RWPE2 (cell line): ENCODE results near the gene PRDM4.

Experiments used
- ATAC-seq: fragments of 200-7000 bp; cut with Tn5 transposase; 3 replicates; pipeline ENCODE4 v1.9.1; 2021; ENCODE audit warnings: low read depth
- DNase-seq: peaks from one replicate; pipeline ENCODE4 v3.0.0-alpha.2; 2020; ENCODE audit warnings: low spot score
- H3K27ac ChIP-seq: fragments of 450-650 bp; 2 replicates; pipeline ENCODE4 v1.5.1; 2017; ENCODE audit warnings: mild to moderate bottlenecking; ENCODE audit not compliant: poor library complexity, severe bottlenecking
- H3K27me3 ChIP-seq: fragments of 250-450 bp; sonication (Bioruptor Pico); 2 replicates; pipeline ENCODE4 v1.5.1; 2021; ENCODE audit warnings: mild to moderate bottlenecking, moderate library complexity; ENCODE audit not compliant: insufficient read depth, poor library complexity, severe bottlenecking
- H3K36me3 ChIP-seq: fragments of 250-450 bp; sonication (Bioruptor Pico); 2 replicates; pipeline ENCODE4 v1.5.1; 2020; ENCODE audit warnings: low read depth, mild to moderate bottlenecking, moderate library complexity
- H3K4me1 ChIP-seq: fragments of 250-450 bp; sonication (Bioruptor Pico); 2 replicates; pipeline ENCODE4 v1.5.1; 2021; ENCODE audit warnings: mild to moderate bottlenecking, moderate library complexity; ENCODE audit not compliant: insufficient read depth, poor library complexity, severe bottlenecking
- H3K4me3 ChIP-seq: fragments of 250-450 bp; sonication (Bioruptor Pico); 2 replicates; pipeline ENCODE4 v1.5.1; 2021; ENCODE audit warnings: mild to moderate bottlenecking, moderate library complexity; ENCODE audit not compliant: severe bottlenecking
- H3K9me3 ChIP-seq: fragments of 250-450 bp; sonication (Bioruptor Pico); 2 replicates; pipeline ENCODE4 v1.5.1; 2021; ENCODE audit warnings: mild to moderate bottlenecking, moderate library complexity; ENCODE audit not compliant: severe bottlenecking
- CTCF ChIP-seq: fragments of 450-650 bp; IDR thresholded peaks from one replicate; pipeline ENCODE4 v1.5.1; 2017; ENCODE audit warnings: mild to moderate bottlenecking, moderate library complexity; ENCODE audit not compliant: poor library complexity, severe bottlenecking

Gene PRDM4

GRCh38 chr12:107774349-107775029, 13.6 kb upstream of the PRDM4 start, which contains the start of gene ASCL4:
Gene ASCL4 (plus strand): TSS chr12:107774704. CDS start chr12:107775219, 515 bp downstream.
- Histone ChIP-seq H3K36me3 (no peaks in the 10 kb centered on the region), H3K4me1 (no peaks in the 10 kb centered on the region), H3K9me3 (no peaks in the 10 kb centered on the region), H3K27ac (no peak within 1 kb of the TSS), H3K4me3 (no peak within 1 kb of the TSS), H3K27me3 (peaks cover 60% of the 10 kb centered on the region)
- TF ChIP-seq CTCF: no peak
- no peak for ATAC-seq
- no peak for DNase-seq

DNA sequence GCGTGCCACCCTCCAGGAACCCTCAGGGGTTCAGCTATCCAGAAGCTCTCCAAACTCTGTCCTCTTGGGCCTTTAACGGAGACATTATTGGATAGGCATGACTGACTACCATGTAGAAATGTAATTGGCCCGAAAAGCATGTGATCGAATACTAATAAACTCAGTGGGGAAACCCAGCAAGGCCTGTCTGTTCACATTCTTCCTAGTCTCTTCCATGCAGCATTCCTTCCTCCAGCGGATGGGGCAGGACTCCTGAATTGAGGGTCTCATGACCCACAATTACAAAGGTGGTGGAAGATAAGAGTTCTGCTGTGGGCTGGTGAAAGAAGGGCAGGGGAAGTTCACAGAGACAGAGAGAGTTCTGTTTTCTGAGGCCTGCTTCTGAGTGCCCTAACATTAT, 6.5 kb upstream of the PRDM4 start:
- H3K4me1 ChIP-seq: no peaks in the 10 kb centered on the region
- H3K27me3 ChIP-seq: peaks cover 6% of the 10 kb centered on the region
- H3K4me3 ChIP-seq: no peak overlapping the region
- no peak overlapping the region for H3K27ac ChIP-seq
- TF ChIP-seq CTCF: no peak
- ATAC-seq (no peak), DNase-seq (no peak)
- H3K36me3 ChIP-seq: no peaks in the 10 kb centered on the region
- H3K9me3 ChIP-seq: no peaks in the 10 kb centered on the region

DNA sequence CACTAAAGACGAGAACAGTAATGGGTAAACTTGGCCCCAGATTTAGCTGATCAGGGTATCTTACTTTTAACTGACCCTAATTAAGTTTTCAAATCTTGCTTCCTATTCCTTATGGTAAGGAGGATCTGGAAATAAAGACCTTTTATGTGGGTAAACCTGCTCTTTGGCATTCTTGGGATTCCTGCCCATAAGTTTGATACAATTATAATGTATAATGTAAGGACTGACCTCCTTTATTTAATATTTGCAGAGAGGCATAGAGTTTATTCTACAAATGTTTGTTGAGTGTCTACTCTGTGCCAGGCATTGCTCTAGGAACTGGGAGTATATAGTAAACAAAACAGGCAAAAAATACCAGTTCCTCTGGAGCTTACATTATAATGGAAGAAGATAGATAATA, 4.4 kb upstream of the PRDM4 start:
- Histone ChIP-seq H3K4me1 (no peaks in the 10 kb centered on the region), H3K27ac (no peak overlapping the region), H3K9me3 (no peaks in the 10 kb centered on the region), H3K4me3 (no peak overlapping the region), H3K36me3 (no peaks in the 10 kb centered on the region), H3K27me3 (no peaks in the 10 kb centered on the region)
- ATAC-seq (no peak), DNase-seq (no peak)
- TF ChIP-seq CTCF: no peak

DNA sequence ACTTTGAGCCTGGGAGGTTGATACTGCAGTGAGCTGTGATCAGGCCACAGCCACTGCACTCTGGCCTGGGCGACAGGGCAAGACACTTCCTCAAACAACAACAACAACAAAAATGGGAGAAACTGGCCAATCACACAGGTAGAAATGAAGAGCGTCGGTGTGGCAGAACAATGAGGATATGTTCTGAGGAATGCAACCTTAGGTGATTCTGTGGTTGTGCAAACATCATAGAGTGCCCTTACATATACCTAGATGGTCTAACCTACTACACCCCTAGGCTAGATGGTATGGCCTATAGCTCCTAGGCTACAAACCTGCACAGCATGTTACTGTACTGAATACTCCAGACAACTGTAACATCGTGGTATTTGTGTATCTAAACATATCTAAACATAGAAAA, 3.7 kb upstream of the PRDM4 start:
- Histone ChIP-seq H3K9me3 (no peaks in the 10 kb centered on the region), H3K27ac (no peak overlapping the region), H3K4me3 (no peak overlapping the region), H3K36me3 (peaks cover 5% of the 10 kb centered on the region), H3K4me1 (no peaks in the 10 kb centered on the region), H3K27me3 (no peaks in the 10 kb centered on the region)
- TF ChIP-seq CTCF: no peak
- no peak for ATAC-seq
- DNase-seq: no peak

DNA sequence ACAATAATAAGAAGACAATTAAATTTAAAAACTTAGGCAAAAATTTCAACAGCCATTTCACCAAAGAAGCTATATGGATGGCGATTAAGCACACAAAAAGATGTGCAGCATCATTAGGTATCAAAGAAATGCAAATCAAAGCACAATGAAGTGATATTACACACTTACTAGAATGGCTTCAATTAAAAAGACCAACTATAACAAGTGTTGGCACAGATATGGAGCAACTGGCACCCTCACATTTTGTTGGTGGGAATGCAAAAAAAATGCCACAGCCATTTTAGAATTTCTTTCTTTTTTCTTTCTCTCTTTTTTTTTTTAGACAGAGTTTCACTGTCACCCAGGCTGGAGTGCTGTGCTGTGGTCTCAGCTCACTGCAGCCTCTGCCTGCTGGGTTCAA, 1.9 kb upstream of the PRDM4 start:
- Histone ChIP-seq H3K9me3 (no peaks in the 10 kb centered on the region), H3K27ac (no peak overlapping the region), H3K27me3 (no peaks in the 10 kb centered on the region), H3K4me1 (peaks cover 12% of the 10 kb centered on the region), H3K4me3 (no peak overlapping the region), H3K36me3 (peaks cover 21% of the 10 kb centered on the region)
- no peak for ATAC-seq
- DNase-seq: no peak
- TF ChIP-seq CTCF: no peak
